Measurements from ENCODE around the gene UBE2V1.

DNA sequence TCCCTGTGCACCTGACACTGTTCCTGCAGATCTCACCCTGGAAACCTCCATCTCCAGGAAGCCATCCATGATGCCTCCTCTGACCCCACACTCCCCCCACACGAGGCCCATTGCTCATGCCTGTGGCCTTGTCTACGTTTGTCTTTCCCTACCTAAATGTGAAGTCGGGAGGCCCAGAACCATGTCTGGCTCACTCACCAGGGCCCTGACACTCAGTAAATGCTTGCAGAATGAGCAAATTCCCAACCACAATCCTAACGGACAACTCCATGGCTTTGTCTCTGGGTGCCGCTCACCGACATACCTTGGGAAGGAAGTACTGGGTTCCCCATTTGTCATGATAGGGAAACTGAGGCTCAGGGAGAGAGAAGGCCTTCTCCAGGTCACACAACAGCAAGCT is 33.3 kb upstream of the UBE2V1 start:
- TF ChIP-seq, protein P1, sequence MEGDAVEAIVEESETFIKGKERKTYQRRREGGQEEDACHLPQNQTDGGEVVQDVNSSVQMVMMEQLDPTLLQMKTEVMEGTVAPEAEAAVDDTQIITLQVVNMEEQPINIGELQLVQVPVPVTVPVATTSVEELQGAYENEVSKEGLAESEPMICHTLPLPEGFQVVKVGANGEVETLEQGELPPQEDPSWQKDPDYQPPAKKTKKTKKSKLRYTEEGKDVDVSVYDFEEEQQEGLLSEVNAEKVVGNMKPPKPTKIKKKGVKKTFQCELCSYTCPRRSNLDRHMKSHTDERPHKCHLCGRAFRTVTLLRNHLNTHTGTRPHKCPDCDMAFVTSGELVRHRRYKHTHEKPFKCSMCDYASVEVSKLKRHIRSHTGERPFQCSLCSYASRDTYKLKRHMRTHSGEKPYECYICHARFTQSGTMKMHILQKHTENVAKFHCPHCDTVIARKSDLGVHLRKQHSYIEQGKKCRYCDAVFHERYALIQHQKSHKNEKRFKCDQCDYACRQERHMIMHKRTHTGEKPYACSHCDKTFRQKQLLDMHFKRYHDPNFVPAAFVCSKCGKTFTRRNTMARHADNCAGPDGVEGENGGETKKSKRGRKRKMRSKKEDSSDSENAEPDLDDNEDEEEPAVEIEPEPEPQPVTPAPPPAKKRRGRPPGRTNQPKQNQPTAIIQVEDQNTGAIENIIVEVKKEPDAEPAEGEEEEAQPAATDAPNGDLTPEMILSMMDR (IDR thresholded peaks at IDR 0.05 in 2 of 3, conservative IDR thresholded peaks at IDR 0.05 in 1 of 3; ENCODE audit: control insufficient read depth in 2 of 3, extremely low read depth in 1 of 3, insufficient read depth in 1 of 3, low read depth in 3 of 3, low read length in 3 of 3), result no peak
- TF ChIP-seq EP300 (IDR thresholded peaks at IDR 0.05; ENCODE audit: borderline replicate concordance in 1 of 2, control insufficient read depth in 1 of 2, low read depth in 2 of 2, low read length in 2 of 2) (0 out of 4 replicates have a peak, but pooled peaks of 1 of the 2 experiments have one; percentile 0), SRF (IDR thresholded peaks at IDR 0.05; ENCODE audit: low read depth in 2 of 2, low read length in 2 of 2) (no peak), SMAD1 (IDR thresholded peaks at IDR 0.05; ENCODE audit: low read depth, partially characterized antibody) (no peak), BRCA1 (IDR thresholded peaks at IDR 0.05; ENCODE audit: low read depth, low read length) (no peak), NFXL1 (IDR thresholded peaks at IDR 0.05; ENCODE audit: borderline replicate concordance) (no peak), CBX3 (IDR thresholded peaks at IDR 0.05; ENCODE audit: borderline replicate concordance, low read depth) (no peak), SMC3 (IDR thresholded peaks at IDR 0.05; ENCODE audit: borderline replicate concordance, low read length) (no peak), JUND (IDR thresholded peaks at IDR 0.05; ENCODE audit: low read depth, low read length) (no peak), PRDM15 (CRISPR knock-in tag; IDR thresholded peaks at IDR 0.05) (no peak), TAF1 (IDR thresholded peaks at IDR 0.05; ENCODE audit: borderline replicate concordance, low read depth, low read length) (no peak)

All from GM12878 (cell line).